NB4 (cell line): ENCODE measurements around the gene CALHM3.

ENCODE experiments used
- DNase-seq: peaks from one replicate; pipeline ENCODE4 v3.0.0; 2010; ENCODE audit warnings: low read depth
- H3K4me3 ChIP-seq: one replicate; pipeline ENCODE4 v1.5.1; 2011; ENCODE audit warnings: mild to moderate bottlenecking, low read depth, low read length, moderate library complexity
- CTCF ChIP-seq: IDR thresholded peaks from one replicate; pipeline ENCODE4 v1.5.1; 2012; ENCODE audit warnings: low read depth, low read length
- MAX ChIP-seq: IDR thresholded peaks from 2 replicates; pipeline ENCODE4 v1.6.1; 2011; ENCODE audit warnings: low read depth, low read length
- MYC ChIP-seq: IDR thresholded peaks from 2 replicates; pipeline ENCODE4 v1.6.1; 2011; ENCODE audit warnings: low read depth, low read length
- POLR2A ChIP-seq: IDR thresholded peaks from 2 replicates; pipeline ENCODE4 v1.6.1; 2011; ENCODE audit warnings: mild to moderate bottlenecking; ENCODE audit not compliant: insufficient read length; ENCODE audit errors: extremely low read depth

Gene CALHM3

GRCh38 chr10:103502849-103503660 is 24.0 kb upstream of the CALHM3 start:
- TF ChIP-seq MAX: no peak
- no peak for TF ChIP-seq CTCF
- no peak for TF ChIP-seq POLR2A
- TF ChIP-seq MYC: no peak
- H3K4me3 ChIP-seq: no peak overlapping the region
- DNase-seq: no peak

GRCh38 chr10:103501186-103501585 is 22.1 kb upstream of the CALHM3 start:
- TF ChIP-seq CTCF (no peak), MYC (no peak), MAX (no peak), POLR2A (no peak)
- H3K4me3 ChIP-seq: no peak overlapping the region
- DNase-seq: no peak

GRCh38 chr10:103500481-103500880 is 21.4 kb upstream of the CALHM3 start:
- H3K4me3 ChIP-seq: no peak overlapping the region
- TF ChIP-seq CTCF (no peak), POLR2A (no peak), MYC (no peak), MAX (no peak)
- no peak for DNase-seq

- TF ChIP-seq MAX: no peak
- TF ChIP-seq CTCF: no peak
- TF ChIP-seq POLR2A: no peak
- TF ChIP-seq MYC: no peak
- DNase-seq: no peak
- no peak overlapping the region for H3K4me3 ChIP-seq
Measured at GRCh38 chr10:103499881-103500280, 20.8 kb upstream of the CALHM3 start.

GRCh38 chr10:103498936-103499638 is 20.0 kb upstream of the CALHM3 start:
- H3K4me3 ChIP-seq: no peak overlapping the region
- no peak for DNase-seq
- TF ChIP-seq MAX: no peak

GRCh38 chr10:103497161-103497915 is 18.3 kb upstream of the CALHM3 start:
- DNase-seq: no peak
- no peak overlapping the region for H3K4me3 ChIP-seq
- TF ChIP-seq CTCF: no peak
- no peak for TF ChIP-seq MYC
